Body of pancreas (tissue), 4 donors: ENCODE data around the gene TBL1XR1. TPM values are rescaled to one million over a fixed set of nuclear protein-coding genes. Genes with fewer than 3 reads are reported as not detected.
"Not testable (repeated sequence)": the region's sequence is repeated elsewhere in the genome, so short reads cannot be mapped to it uniquely, and the experiment has no call there.

Experiments
- ATAC-seq: fragments of 150-250 bp; one replicate; pipeline ENCODE4 v1.9.1; 2016
- DNase-seq, 4 donors: peaks; one replicate each; pipeline ENCODE4 v3.0.0-alpha.2; 2019
- H3K27ac ChIP-seq, 4 donors: fragments of 200-600 bp; sonication (generic); 1 replicate in 3 of 4; 2 replicates in 1 of 4; pipeline versions ENCODE4 v1.5.1 to v1.6.1; 2016 to 2019; ENCODE audit warnings: mild to moderate bottlenecking in 1 of 4, mixed read lengths in 1 of 4, moderate library complexity in 1 of 4
- H3K27me3 ChIP-seq, 2 donors: fragments of 200-600 bp; sonication (generic); one replicate each; pipeline ENCODE4 v1.6.0; 2016; ENCODE audit warnings: mild to moderate bottlenecking in 1 of 2
- H3K36me3 ChIP-seq, 2 donors: fragments of 200-600 bp; sonication (generic); replicated peaks in 1 of 2; 2 replicates each; pipeline ENCODE4 v1.5.1; 2016; ENCODE audit warnings: low read depth in 2 of 2; ENCODE audit not compliant: insufficient read depth in 1 of 2
- H3K4me1 ChIP-seq: fragments of 200-600 bp; sonication (generic); one replicate; pipeline ENCODE4 v1.6.0; 2016
- H3K4me3 ChIP-seq, 2 donors: fragments of 200-600 bp; sonication (generic); 1 replicate in 1 of 2; 2 replicates in 1 of 2; pipeline ENCODE4 v1.5.1; 2016 to 2019
- H3K9me3 ChIP-seq, 3 donors: fragments of 200-600 bp; sonication (generic); 1 replicate in 2 of 3; 2 replicates in 1 of 3; pipeline ENCODE4 v1.5.1; 2016
- CTCF ChIP-seq, 7 experiments: fragments of 450-650 bp in 4 of 7; fragments of 200-600 bp in 3 of 7; sonication (generic) in 3 of 7; IDR thresholded peaks; one replicate each; pipeline ENCODE4 v1.5.1; 2016 to 2019; ENCODE audit warnings: antibody characterized with exemption in 7 of 7
- POLR2A ChIP-seq, 3 donors: fragments of 450-650 bp; IDR thresholded peaks; one replicate each; pipeline ENCODE4 v1.6.1; 2016; ENCODE audit warnings: antibody characterized with exemption in 3 of 3, mild to moderate bottlenecking in 2 of 3
- WGBS, 2 donors: methylation state at CpG; one replicate each; pipeline ENCODE4 v1.1.5; 2017; 5-methylcytosine and 5-hydroxymethylcytosine counted together
- intact Hi-C: fragments of 100-400 bp; cut with DNase I; formaldehyde crosslinking; loops from one replicate; pipeline ENCODE4 v1.15.1; 2023
- total RNA-seq, 2 donors: library from RNA; depleted of rRNA; stranded (reverse); fragments of >200 nt; gene quantifications; one replicate each; pipeline ENCODE4 v1.1.0, GENCODE V29; 2016

TBL1XR1 gene
- total RNA-seq, 2 donors from 2014 or later, result 34.3 to 57.9 TPM

DNA sequence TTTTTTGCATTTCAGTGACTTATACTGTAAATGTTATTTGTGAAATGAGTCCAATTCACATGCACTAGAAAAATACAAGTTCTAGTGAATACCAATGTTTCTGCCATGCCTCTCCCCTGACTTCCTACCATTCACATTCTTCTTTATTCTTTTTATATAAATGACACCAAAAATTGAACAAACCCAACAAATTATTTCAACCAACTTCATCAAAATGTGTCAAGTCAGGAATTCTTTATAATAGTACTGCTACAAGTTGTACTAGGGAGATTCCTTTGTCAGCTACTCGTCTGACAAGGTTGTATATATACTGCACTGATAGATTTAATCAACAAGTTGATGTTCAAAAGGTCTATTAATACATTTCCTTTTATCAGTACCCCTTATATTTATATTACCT lies 3.0 kb downstream of the TBL1XR1 start:
- H3K4me3 ChIP-seq, result no peak overlapping the region
- peaks cover 27% of the 10 kb centered on the region for H3K4me1 ChIP-seq
- no peaks in the 10 kb centered on the region for H3K27me3 ChIP-seq
- no peaks in the 10 kb centered on the region for H3K9me3 ChIP-seq
- DNase-seq (no peak), ATAC-seq (no peak)
- H3K36me3 ChIP-seq, result no peaks in the 10 kb centered on the region
- 13 to 26% methylated on average over 1 of the region's 1 CpG for WGBS, 2 donors
- intact Hi-C loops, result loop anchor here (5.0 to 10.0 kb wide), 2 partner anchors 139 to 173 kb away; no protein-coding TSS in a partner anchor
- H3K27ac ChIP-seq, result no peak overlapping the region
- TF ChIP-seq POLR2A (IDR thresholded peaks at IDR 0.05), result no peak

- Histone ChIP-seq H3K36me3 (no peaks in the 10 kb centered on the region), H3K4me3 (no peak overlapping the region), H3K27me3 (no peaks in the 10 kb centered on the region), H3K27ac (no peak overlapping the region), H3K4me1 (peaks cover 22% of the 10 kb centered on the region), H3K9me3 (no peaks in the 10 kb centered on the region)
- no peak for ATAC-seq
- no peak for DNase-seq
- WGBS, 2 donors, result 75 to 84% methylated on average over 9 of the region's 9 CpGs
- TF ChIP-seq POLR2A (IDR thresholded peaks at IDR 0.05), result no peak
- intact Hi-C loops, result loop anchor here (5.0 to 10.0 kb wide), 2 partner anchors 139 to 174 kb away; no protein-coding TSS in a partner anchor
These were observed 3.5 kb downstream of the TBL1XR1 start for GRCh38 chr3:177193688-177194268.

DNA sequence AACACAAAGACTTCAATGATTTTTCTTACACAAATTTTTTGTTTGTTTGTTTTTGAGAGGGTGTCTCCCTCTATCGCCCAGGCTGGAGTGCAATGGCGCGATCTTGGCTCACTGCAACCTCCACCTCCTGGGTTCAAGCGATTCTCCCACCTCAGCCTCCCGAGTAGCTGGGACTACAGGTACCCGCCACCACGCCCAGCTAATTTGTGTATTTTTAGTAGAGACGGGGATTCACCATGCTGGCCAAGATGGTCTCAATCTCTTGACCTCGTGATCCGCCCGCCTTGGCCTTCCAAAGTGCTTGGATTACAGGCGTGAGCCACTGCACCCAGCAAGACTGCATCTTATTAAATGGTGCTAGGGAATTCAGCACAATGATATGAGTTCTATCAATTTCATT lies 4.0 kb downstream of the TBL1XR1 start:
- H3K27me3 ChIP-seq, H3K27ac ChIP-seq, H3K36me3 ChIP-seq, H3K4me3 ChIP-seq, H3K9me3 ChIP-seq, DNase-seq, ATAC-seq: not testable (repeated sequence)
- peaks cover 17% of the 10 kb centered on the region for H3K4me1 ChIP-seq
- WGBS, 2 donors, result 91 to 96% methylated on average over 12 of the region's 12 CpGs
- intact Hi-C loops, result loop anchor here (5.0 to 10.0 kb wide), 2 partner anchors 138 to 174 kb away; no protein-coding TSS in a partner anchor

DNA sequence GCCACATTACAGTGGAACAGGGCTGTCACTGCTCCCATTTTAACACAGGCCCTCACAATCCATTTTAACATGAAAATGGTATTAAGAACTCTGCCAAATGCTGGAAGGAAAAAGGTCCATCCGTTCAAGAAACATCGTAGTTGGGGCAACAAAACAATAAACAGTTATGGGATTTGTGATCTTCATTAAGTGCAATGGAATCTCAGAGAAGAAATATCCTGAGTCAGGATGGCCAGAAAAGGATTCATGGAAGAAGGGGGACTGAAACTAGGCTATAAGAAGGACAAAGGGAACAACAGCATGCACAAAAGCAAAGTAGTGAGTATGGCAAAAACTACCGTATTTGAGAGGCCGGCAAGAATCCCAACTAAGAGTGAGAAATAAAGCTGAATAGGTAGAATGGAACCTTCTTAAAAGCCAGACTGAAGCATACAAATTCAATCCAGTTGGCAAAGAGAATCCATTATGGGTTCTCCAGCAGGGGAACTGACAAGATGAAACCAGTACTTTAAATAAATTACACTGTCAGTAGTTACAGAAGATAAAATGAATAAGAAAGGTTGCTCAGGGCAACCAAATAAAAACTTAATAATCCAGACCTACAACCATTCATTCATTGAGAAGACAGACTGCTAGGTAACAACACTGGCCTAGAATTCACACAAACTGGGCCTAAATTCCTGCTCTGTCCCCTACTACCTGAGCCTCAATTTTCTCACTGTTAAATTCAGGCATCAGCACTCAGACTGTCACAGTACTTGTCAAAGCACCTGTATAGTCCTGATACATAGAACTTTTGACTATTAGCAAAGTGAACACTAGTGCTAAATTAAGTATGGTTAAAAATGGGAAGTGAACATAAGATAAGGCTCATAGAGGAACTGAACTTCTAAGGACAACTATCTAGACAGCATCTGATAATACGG lies 6.3 kb downstream of the TBL1XR1 start:
- Histone ChIP-seq H3K4me1 (peaks cover 17% of the 10 kb centered on the region), H3K27ac (no peak overlapping the region)
- intact Hi-C loops, result loop anchor here (5.0 to 10.0 kb wide), 2 partner anchors 136 to 176 kb away; no protein-coding TSS in a partner anchor

GRCh38 chr3:177190184-177190583 lies 7.1 kb downstream of the TBL1XR1 start:
- 97% methylated on average over 5 of the region's 5 CpGs for WGBS, 2 donors
- not testable (repeated sequence) for H3K36me3 ChIP-seq, DNase-seq, H3K4me3 ChIP-seq, H3K9me3 ChIP-seq, H3K27me3 ChIP-seq, ATAC-seq, H3K27ac ChIP-seq
- peaks cover 21% of the 10 kb centered on the region for H3K4me1 ChIP-seq
- intact Hi-C loops, result loop anchor here (5.0 to 10.0 kb wide), 2 partner anchors 135 to 177 kb away; no protein-coding TSS in a partner anchor

More for the DNA sequence above, 6.3 kb downstream of the TBL1XR1 start:
- Histone ChIP-seq H3K36me3 (no peaks in the 10 kb centered on the region), H3K27me3 (no peaks in the 10 kb centered on the region), H3K9me3 (no peaks in the 10 kb centered on the region), H3K4me3 (no peak overlapping the region)
- TF ChIP-seq POLR2A (IDR thresholded peaks at IDR 0.05) (no peak), CTCF (IDR thresholded peaks at IDR 0.05) (no peak)
- ATAC-seq (no peak), DNase-seq (no peak)
- WGBS, 2 donors, result 46 to 56% methylated on average over 5 of the region's 5 CpGs

GRCh38 chr3:177188325-177188724 lies 9.0 kb downstream of the TBL1XR1 start:
- intact Hi-C loops, ATAC-seq, H3K36me3 ChIP-seq, H3K27me3 ChIP-seq, H3K27ac ChIP-seq, DNase-seq, H3K9me3 ChIP-seq, H3K4me3 ChIP-seq: not testable (repeated sequence)
- WGBS, 2 donors, result 71 to 72% methylated on average over 4 of the region's 4 CpGs
- peaks cover 10% of the 10 kb centered on the region for H3K4me1 ChIP-seq

DNA sequence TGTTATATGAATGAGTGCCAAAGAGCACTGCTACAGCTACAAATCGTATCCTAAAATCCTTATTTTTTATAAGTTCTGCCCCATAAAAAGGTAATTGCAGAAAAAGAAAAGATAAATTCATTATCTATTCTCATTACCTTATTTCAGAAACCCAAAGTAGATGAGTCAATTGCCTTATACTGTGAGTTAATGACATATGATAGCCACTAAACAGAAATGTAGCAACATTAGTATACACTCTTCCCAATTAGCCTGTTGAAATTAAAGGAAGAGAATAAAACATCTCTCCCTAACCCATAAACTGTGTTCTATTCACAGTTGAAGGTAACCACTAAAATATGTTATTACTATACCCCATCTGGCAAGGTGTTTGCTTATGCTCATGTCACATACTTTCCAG lies 11.0 kb downstream of the TBL1XR1 start:
- no peak overlapping the region for H3K27ac ChIP-seq
- H3K4me1 ChIP-seq, result peaks cover 16% of the 10 kb centered on the region
- H3K9me3 ChIP-seq, result no peaks in the 10 kb centered on the region
- 73 to 79% methylated on average over 1 of the region's 1 CpG for WGBS, 2 donors
- intact Hi-C loops, result no loop called here
- TF ChIP-seq CTCF (IDR thresholded peaks at IDR 0.05) (no peak), POLR2A (IDR thresholded peaks at IDR 0.05) (no peak)
- no peak for DNase-seq
- H3K36me3 ChIP-seq, result no peaks in the 10 kb centered on the region
- H3K27me3 ChIP-seq, result no peaks in the 10 kb centered on the region
- ATAC-seq, result no peak
- H3K4me3 ChIP-seq, result no peak overlapping the region
